GM18511 (cell line): Measurements from ENCODE around the gene WDPCP.
A peak's percentile ranks its signal among the peaks of the same experiment; 100 is the strongest.
"Not testable (repeated sequence)": the region's sequence is repeated elsewhere in the genome, so short reads cannot be mapped to it uniquely, and the experiment has no call there.

Experiments
- ATAC-seq: cut with Tn5 transposase; IDR thresholded peaks from one replicate; pipeline ENCODE4 v1.9.1; 2021; ENCODE audit warnings: mild to moderate bottlenecking, moderate library complexity; ENCODE audit not compliant: unreplicated experiment

WDPCP gene

GRCh38 chr2:63465633-63466032 is 122.6 kb downstream of the WDPCP start:
- ATAC-seq = no peak

GRCh38 chr2:63463142-63463541 is 125.1 kb downstream of the WDPCP start:
- ATAC-seq = no peak

GRCh38 chr2:63446658-63447057 is 141.6 kb downstream of the WDPCP start:
- no peak for ATAC-seq

- no peak for ATAC-seq
Observed at GRCh38 chr2:63444565-63445288, 143.6 kb downstream of the WDPCP start.

- ATAC-seq = no peak
Observed at GRCh38 chr2:63440612-63441011, 147.7 kb downstream of the WDPCP start.

- ATAC-seq = no peak
Observed at GRCh38 chr2:63438181-63438580, 150.1 kb downstream of the WDPCP start.

GRCh38 chr2:63436488-63436887 is 151.8 kb downstream of the WDPCP start:
- ATAC-seq = no peak

- ATAC-seq = no peak
Observed at GRCh38 chr2:63435070-63435469, 153.2 kb downstream of the WDPCP start.

- no peak for ATAC-seq
Observed at GRCh38 chr2:63434024-63435001, 154.0 kb downstream of the WDPCP start.

- no peak for ATAC-seq
Observed at GRCh38 chr2:63432373-63432772, 155.9 kb downstream of the WDPCP start.

GRCh38 chr2:63425606-63426005 is 162.7 kb downstream of the WDPCP start:
- ATAC-seq = no peak

- ATAC-seq = no peak
Observed at GRCh38 chr2:63425079-63425416, 163.2 kb downstream of the WDPCP start.

GRCh38 chr2:63424329-63425078 is 163.8 kb downstream of the WDPCP start:
- ATAC-seq = peak; percentile 85

GRCh38 chr2:63422556-63422955 is 165.7 kb downstream of the WDPCP start:
- no peak for ATAC-seq

GRCh38 chr2:63408530-63408929 is 179.7 kb downstream of the WDPCP start:
- no peak for ATAC-seq

GRCh38 chr2:63406641-63407040 is 181.6 kb downstream of the WDPCP start:
- ATAC-seq = no peak

- no peak for ATAC-seq
Observed at GRCh38 chr2:63403820-63404219, 184.5 kb downstream of the WDPCP start.

- ATAC-seq = not testable (repeated sequence)
Observed at GRCh38 chr2:63402889-63403288, 185.4 kb downstream of the WDPCP start.

GRCh38 chr2:63399156-63399555 is 189.1 kb downstream of the WDPCP start:
- ATAC-seq = no peak

GRCh38 chr2:63379451-63379850 is 208.8 kb downstream of the WDPCP start:
- no peak for ATAC-seq

- ATAC-seq = no peak
Observed at GRCh38 chr2:63378589-63378988, 209.7 kb downstream of the WDPCP start.
